Neural crest cell (in vitro differentiated cells): ENCODE data around the gene RUNX3. TPM values are rescaled to one million over a fixed set of nuclear protein-coding genes. Genes with fewer than 3 reads are reported as not detected.

Experiments
- DNase-seq: peaks from one replicate; pipeline ENCODE4 v3.0.0; 2021; ENCODE audit warnings: low read depth, mixed read lengths, low spot score
- H3K27ac Mint-ChIP-seq: one replicate; pipeline ENCODE4 v1.8.0; 2021; ENCODE audit warnings: mild to moderate bottlenecking, mixed read lengths; ENCODE audit not compliant: unreplicated experiment
- H3K27me3 Mint-ChIP-seq: 2 replicates; pipeline ENCODE4 v1.8.0; 2021; ENCODE audit warnings: low read depth, mild to moderate bottlenecking, mixed read lengths
- H3K36me3 Mint-ChIP-seq: 2 replicates; pipeline ENCODE4 v1.8.0; 2021; ENCODE audit warnings: low read depth, mild to moderate bottlenecking, mixed read lengths
- H3K4me1 Mint-ChIP-seq: 2 replicates; pipeline ENCODE4 v1.8.0; 2021; ENCODE audit warnings: mixed read lengths
- H3K4me3 Mint-ChIP-seq: one replicate; pipeline ENCODE4 v1.8.0; 2021; ENCODE audit warnings: mild to moderate bottlenecking, mixed read lengths
- H3K9me3 Mint-ChIP-seq: 2 replicates; pipeline ENCODE4 v1.8.0; 2021; ENCODE audit warnings: mixed read lengths
- CTCF ChIP-seq: fragments of 200-600 bp; sonication (generic); conservative IDR thresholded peaks from 2 replicates; pipeline ENCODE4 v1.5.0; 2021; ENCODE audit warnings: antibody characterized with exemption, mild to moderate bottlenecking
- total RNA-seq: library from RNA; stranded (reverse); gene quantifications from 2 replicates; pipeline ENCODE4 v1.2.1, GENCODE V29; 2021

The RUNX3 gene
- total RNA-seq, 1 donor from 2014 or later = 0.16 TPM

DNA sequence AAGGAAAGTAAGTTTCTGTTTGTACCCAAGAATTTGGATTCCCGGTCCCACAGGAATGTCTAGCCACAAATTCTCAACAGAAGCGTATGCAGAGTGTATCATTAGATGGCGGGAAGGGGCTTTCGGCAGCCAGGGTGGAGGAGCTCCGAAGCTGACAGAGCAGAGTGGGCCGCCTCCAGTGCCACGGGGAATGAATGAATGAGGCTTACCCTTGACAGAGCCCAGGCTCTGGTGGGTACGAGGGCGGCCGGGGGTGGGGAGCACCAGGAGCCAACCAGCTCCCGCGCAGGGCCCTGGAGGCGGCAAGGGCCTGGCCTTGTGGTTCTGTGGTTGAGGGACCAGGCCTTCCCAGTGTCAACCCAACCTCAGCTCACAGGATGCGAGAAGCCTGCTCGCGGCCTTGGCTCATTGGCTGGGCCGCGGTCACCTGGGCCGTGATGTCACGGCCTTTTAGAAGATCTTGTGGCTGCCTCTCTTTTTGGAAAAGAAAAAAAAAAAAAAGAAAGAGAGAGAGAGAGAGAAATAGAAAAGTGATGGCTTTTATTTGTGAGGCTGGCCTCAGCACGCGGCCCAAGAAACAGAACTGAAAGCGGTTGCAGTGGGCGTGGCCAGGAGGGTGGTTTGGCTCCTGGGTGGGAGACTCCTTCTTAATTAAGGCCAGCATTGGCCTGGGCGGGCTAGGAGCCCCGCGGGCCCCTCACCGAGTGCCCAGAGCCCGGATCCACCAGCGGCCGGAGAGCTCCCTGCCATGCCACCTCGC, 34.9 kb upstream of the RUNX3 start:
- no peak overlapping the region for H3K4me3 Mint-ChIP-seq
- no peak overlapping the region for H3K27ac Mint-ChIP-seq
- no peak for DNase-seq

DNA sequence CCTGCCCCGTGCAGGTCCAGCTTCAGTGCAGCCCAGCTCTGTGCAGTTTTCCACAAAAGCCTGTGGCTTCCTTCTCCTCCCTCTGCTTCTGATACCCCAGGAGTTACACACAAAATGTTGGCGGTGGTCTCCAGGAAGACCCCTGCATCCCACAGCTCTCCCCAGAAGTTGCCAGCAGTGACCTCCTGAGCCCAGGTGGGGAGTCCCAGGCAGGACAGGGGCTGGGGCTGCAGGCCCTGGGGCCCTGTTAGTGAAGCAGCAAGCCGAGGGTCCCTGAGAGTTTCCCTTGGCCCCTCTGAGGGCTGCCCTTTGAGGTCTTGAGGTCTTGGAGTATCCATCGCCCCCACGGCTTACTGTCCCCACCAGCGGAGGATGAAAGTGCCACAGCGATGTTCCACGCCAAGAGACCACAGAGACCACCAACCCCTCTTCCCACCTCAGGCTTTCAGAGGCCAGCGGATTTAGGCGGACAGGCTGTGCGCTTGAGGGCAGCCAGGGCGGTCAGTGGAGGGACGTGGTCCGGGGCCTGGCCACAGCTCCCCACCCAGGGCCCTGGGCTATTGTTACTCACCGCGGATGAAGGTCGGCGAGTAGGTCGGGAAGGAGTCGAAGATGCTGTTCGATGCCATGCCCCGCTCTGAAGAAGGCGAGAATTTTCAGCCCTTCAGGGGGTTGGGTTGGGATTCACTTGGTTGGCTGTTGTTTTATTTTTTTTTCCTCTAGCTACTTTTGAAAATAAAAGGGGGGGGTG, 34.0 kb upstream of the RUNX3 start:
- Mint-ChIP-seq H3K4me3 (no peak overlapping the region), H3K36me3 (no peaks in the 10 kb centered on the region), H3K27ac (no peak overlapping the region), H3K9me3 (no peaks in the 10 kb centered on the region), H3K4me1 (peaks cover 17% of the 10 kb centered on the region), H3K27me3 (no peaks in the 10 kb centered on the region)
- no peak for DNase-seq
- TF ChIP-seq CTCF = no peak

More for the DNA sequence above, 34.9 kb upstream of the RUNX3 start:
- no peak for TF ChIP-seq CTCF
- no peaks in the 10 kb centered on the region for H3K9me3 Mint-ChIP-seq
- H3K27me3 Mint-ChIP-seq = no peaks in the 10 kb centered on the region
- peaks cover 10% of the 10 kb centered on the region for H3K4me1 Mint-ChIP-seq
- no peaks in the 10 kb centered on the region for H3K36me3 Mint-ChIP-seq

DNA sequence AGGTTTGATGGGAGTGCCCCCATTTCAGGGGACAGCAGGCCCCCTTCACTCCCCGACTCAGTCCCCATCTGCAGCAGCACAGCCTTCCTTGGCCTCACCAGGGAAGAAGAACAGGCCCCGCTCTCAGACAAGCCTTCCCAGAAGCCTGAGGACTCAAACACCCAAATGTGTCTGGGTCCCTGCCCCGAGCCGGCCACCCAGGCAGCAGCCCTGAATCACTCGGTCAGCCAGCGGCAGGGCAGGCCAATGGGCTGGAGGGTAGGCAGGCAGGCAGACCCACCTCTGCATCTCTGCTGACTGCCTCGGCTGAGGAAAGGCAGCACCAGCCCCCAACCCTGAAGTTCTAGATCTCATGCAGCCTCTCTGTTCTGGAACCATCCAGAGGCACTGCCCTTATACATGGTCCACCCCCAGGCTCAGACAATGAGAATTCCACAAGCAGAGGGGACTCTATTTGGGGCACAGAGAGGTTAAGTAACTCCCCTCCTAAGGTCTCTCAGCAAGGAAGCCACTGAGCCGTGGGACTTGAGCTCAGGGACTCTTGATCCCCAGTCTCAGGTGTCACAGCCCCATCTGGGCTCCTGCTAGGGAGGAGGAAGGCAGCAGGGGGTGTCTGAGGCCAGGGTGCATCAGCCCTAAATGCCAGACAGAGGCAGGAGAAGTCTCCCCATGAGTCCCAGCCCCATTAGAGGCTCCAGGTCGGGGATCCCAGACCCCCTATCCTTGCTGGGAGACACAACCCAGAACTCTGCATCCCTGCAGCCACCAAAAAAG, 33.2 kb upstream of the RUNX3 start:
- Mint-ChIP-seq H3K4me3 (no peak overlapping the region), H3K4me1 (peaks cover 15% of the 10 kb centered on the region), H3K9me3 (no peaks in the 10 kb centered on the region), H3K27ac (peak overlapping the region; percentile 19), H3K27me3 (no peaks in the 10 kb centered on the region), H3K36me3 (no peaks in the 10 kb centered on the region)
- DNase-seq = no peak
- TF ChIP-seq CTCF = no peak

- H3K27ac Mint-ChIP-seq = peak overlapping the region; percentile 57
- H3K27me3 Mint-ChIP-seq = no peaks in the 10 kb centered on the region
- TF ChIP-seq CTCF = peak; percentile 34
- DNase-seq = no peak
- peaks cover 15% of the 10 kb centered on the region for H3K4me1 Mint-ChIP-seq
- H3K36me3 Mint-ChIP-seq = no peaks in the 10 kb centered on the region
- no peaks in the 10 kb centered on the region for H3K9me3 Mint-ChIP-seq
- H3K4me3 Mint-ChIP-seq = no peak overlapping the region
These were observed 32.1 kb upstream of the RUNX3 start for GRCh38 chr1:24961961-24962861.

- H3K9me3 Mint-ChIP-seq = no peaks in the 10 kb centered on the region
- peaks cover 15% of the 10 kb centered on the region for H3K4me1 Mint-ChIP-seq
- no peak overlapping the region for H3K4me3 Mint-ChIP-seq
- no peak overlapping the region for H3K27ac Mint-ChIP-seq
- H3K27me3 Mint-ChIP-seq = no peaks in the 10 kb centered on the region
- no peak for DNase-seq
- no peaks in the 10 kb centered on the region for H3K36me3 Mint-ChIP-seq
- no peak for TF ChIP-seq CTCF
These were observed 31.3 kb upstream of the RUNX3 start for GRCh38 chr1:24961334-24961733.
